HepG2 (cell line): ENCODE results near the gene PTMA. TPM values are rescaled to one million over a fixed set of nuclear protein-coding genes. Genes with fewer than 3 reads are reported as not detected.
A peak's percentile ranks its signal among the peaks of the same experiment; 100 is the strongest.
"Not testable (repeated sequence)": the region's sequence is repeated elsewhere in the genome, so short reads cannot be mapped to it uniquely, and the experiment has no call there.

Experiments
- ATAC-seq: fragments of 200-7000 bp; cut with Tn5 transposase; 3 replicates; pipeline ENCODE4 v1.9.1; 2020; ENCODE audit warnings: mild to moderate bottlenecking, moderate library complexity
- BruUV-seq: library from RNA; stranded (reverse); fragments of 400-500 nt; replicated peaks from 2 replicates; lab custom pipeline; 2021; lab: Mats Ljungman, UMichigan
- CTCF ChIA-PET: fragments of 300-600 bp; formaldehyde crosslinking; extraction: SDS; loops from one replicate; lab custom pipeline; 2021; ENCODE audit warnings: low total read pairs, inconsistent platforms, low intra/inter-chr PET ratio; lab: Yijun Ruan, JAX
- POLR2A ChIA-PET: fragments of 350-600 bp; sonication (Branson Sonifier 250); formaldehyde crosslinking; loops from one replicate; lab custom pipeline; 2020; ENCODE audit warnings: antibody characterized with exemption, inconsistent platforms; lab: Yijun Ruan, JAX
- DNase-seq: peaks from one replicate; pipeline ENCODE4 v3.0.0-alpha.2; 2015; ENCODE audit warnings: low spot score
- FAIRE-seq: peaks from 3 replicates; lab custom pipeline; 2011; peaks lifted over from hg19 to GRCh38; lab: Jason Lieb, UNC
- H2AFZ ChIP-seq: one replicate; pipeline ENCODE4 v1.6.1; 2011; ENCODE audit warnings: low read length, inconsistent platforms
- H3K27ac ChIP-seq: fragments of 300-600 bp; 3 replicates; pipeline ENCODE4 v1.8.0; 2011; ENCODE audit warnings: mixed run types, mild to moderate bottlenecking, mixed read lengths, low read length, inconsistent platforms; ENCODE audit not compliant: insufficient read depth; ENCODE audit errors: extremely low read length
- H3K27me3 ChIP-seq, 2 experiments: fragments of 200-600 bp in 1 of 2; 2 replicates in 1 of 2; 3 replicates in 1 of 2; pipeline versions ENCODE4 v1.6.0 to v1.8.0; 2011; ENCODE audit warnings: low read length in 2 of 2, mild to moderate bottlenecking in 2 of 2, moderate library complexity in 2 of 2, inconsistent platforms in 1 of 2; ENCODE audit not compliant: insufficient read depth in 2 of 2, control insufficient read depth in 1 of 2
- H3K36me3 ChIP-seq, 2 experiments: fragments of 200-600 bp in 1 of 2; replicated peaks in 1 of 2; 2 replicates in 1 of 2; 3 replicates in 1 of 2; pipeline versions ENCODE4 v1.5.1 to v1.8.0; 2011; ENCODE audit warnings: low read length in 2 of 2, inconsistent platforms in 1 of 2; ENCODE audit not compliant: insufficient read depth in 2 of 2, control insufficient read depth in 1 of 2
- H3K4me1 ChIP-seq: 2 replicates; pipeline ENCODE4 v1.5.1; 2012; ENCODE audit warnings: low read length, inconsistent platforms; ENCODE audit not compliant: insufficient read depth
- H3K4me2 ChIP-seq: 2 replicates; pipeline ENCODE4 v1.6.0; 2011; ENCODE audit warnings: low read depth, low read length, inconsistent platforms
- H3K4me3 ChIP-seq, 3 experiments: fragments of 200-600 bp in 1 of 3; sonication (generic), shearing (Covaris generic) in 1 of 3; replicated peaks in 1 of 3; 2 replicates each; pipeline ENCODE4 v1.5.1; 2011 to 2016; ENCODE audit warnings: low read length in 3 of 3, inconsistent platforms in 2 of 3, low read depth in 2 of 3, mild to moderate bottlenecking in 2 of 3, control low read depth in 1 of 3, mixed read lengths in 1 of 3; ENCODE audit not compliant: insufficient read depth in 1 of 3
- H3K79me2 ChIP-seq: one replicate; pipeline ENCODE4 v1.6.1; 2011; ENCODE audit warnings: low read length, inconsistent platforms; ENCODE audit not compliant: insufficient read depth
- H3K9ac ChIP-seq: 2 replicates; pipeline ENCODE4 v1.6.0; 2011; ENCODE audit warnings: mild to moderate bottlenecking, low read depth, low read length, inconsistent platforms; ENCODE audit not compliant: insufficient read depth
- H3K9me3 ChIP-seq: 2 replicates; pipeline ENCODE4 v1.5.1; 2012; ENCODE audit warnings: mild to moderate bottlenecking, low read length
- H4K20me1 ChIP-seq: 2 replicates; pipeline ENCODE4 v1.6.0; 2011; ENCODE audit warnings: inconsistent platforms, mild to moderate bottlenecking, low read length, moderate library complexity; ENCODE audit not compliant: insufficient read depth
- ZNF598 ChIP-seq: sonication (generic); formaldehyde crosslinking; IDR thresholded peaks from 2 replicates; pipeline ENCODE4 v1.5.1; 2020; ENCODE audit warnings: mild to moderate bottlenecking, missing genetic modification reagents, borderline replicate concordance
- WGBS: methylation state at CpG from one replicate; pipeline ENCODE4 v1.1.6; 2017; ENCODE audit warnings: low lambda C conversion rate; 5-methylcytosine and 5-hydroxymethylcytosine counted together
- in situ Hi-C: cut with HindIII; loops from 2 replicates; pipeline ENCODE4 v1.10.0; 2017; ENCODE audit warnings: low pct_unique_long_range_greater_than_20kb; ENCODE audit not compliant: extremely low pct_ligation_motif_present
- intact Hi-C: fragments of 100-400 bp; cut with micrococcal nuclease; formaldehyde crosslinking; loops from one replicate; pipeline ENCODE4 v1.10.0; 2022; ENCODE audit not compliant: unreplicated experiment
- polyA plus RNA-seq, 8 experiments: library from polyadenylated mRNA; depleted of rRNA in 3 of 8; stranded (reverse) in 7 of 8; unstranded in 1 of 8; fragments of >200 nt; fragmentation: Illumina TruSeq in 4 of 8; extraction: Trizol in 4 of 8; gene quantifications; 2 replicates each; pipeline versions ENCODE4 v1.2.1 to v1.2.3, GENCODE V29; 2011 to 2016; ENCODE audit warnings: low read depth in 4 of 8, missing spikeins in 1 of 8, mixed read lengths in 1 of 8; ENCODE audit not compliant: insufficient read depth in 1 of 8
- total RNA-seq, 5 experiments: library from RNA; depleted of rRNA; stranded (reverse); fragments of >200 nt; fragmentation: Illumina TruSeq; extraction: Trizol; gene quantifications; 2 replicates each; pipeline ENCODE4 v1.2.3, GENCODE V29; 2016; ENCODE audit warnings: low read depth in 1 of 5
- TF ChIP-seq, protein P1 (sequence below): sonication (generic); formaldehyde crosslinking; IDR thresholded peaks from 2 replicates; pipeline ENCODE4 v1.5.1; 2020; ENCODE audit warnings: mild to moderate bottlenecking, missing genetic modification reagents, moderate library complexity

Gene PTMA
- total and polyA plus RNA-seq, 2 of the 13 experiments (the other 11 are each of a cell fraction or from before 2014, with no cell fraction given), result 190 to 1,086 TPM

- whole genome bisulfite sequencing, result 33% methylated on average over 6 of the region's 6 CpGs
- H3K9me3 ChIP-seq, H3K36me3 ChIP-seq, H3K27ac ChIP-seq, H3K4me2 ChIP-seq, BruUV-seq, H3K4me3 ChIP-seq, H3K9ac ChIP-seq, POLR2A ChIA-PET, H4K20me1 ChIP-seq, in situ Hi-C loops, CTCF ChIA-PET, DNase-seq, H2AFZ ChIP-seq, intact Hi-C loops, H3K79me2 ChIP-seq, FAIRE-seq: not testable (repeated sequence)
- TF ChIP-seq, protein P1, sequence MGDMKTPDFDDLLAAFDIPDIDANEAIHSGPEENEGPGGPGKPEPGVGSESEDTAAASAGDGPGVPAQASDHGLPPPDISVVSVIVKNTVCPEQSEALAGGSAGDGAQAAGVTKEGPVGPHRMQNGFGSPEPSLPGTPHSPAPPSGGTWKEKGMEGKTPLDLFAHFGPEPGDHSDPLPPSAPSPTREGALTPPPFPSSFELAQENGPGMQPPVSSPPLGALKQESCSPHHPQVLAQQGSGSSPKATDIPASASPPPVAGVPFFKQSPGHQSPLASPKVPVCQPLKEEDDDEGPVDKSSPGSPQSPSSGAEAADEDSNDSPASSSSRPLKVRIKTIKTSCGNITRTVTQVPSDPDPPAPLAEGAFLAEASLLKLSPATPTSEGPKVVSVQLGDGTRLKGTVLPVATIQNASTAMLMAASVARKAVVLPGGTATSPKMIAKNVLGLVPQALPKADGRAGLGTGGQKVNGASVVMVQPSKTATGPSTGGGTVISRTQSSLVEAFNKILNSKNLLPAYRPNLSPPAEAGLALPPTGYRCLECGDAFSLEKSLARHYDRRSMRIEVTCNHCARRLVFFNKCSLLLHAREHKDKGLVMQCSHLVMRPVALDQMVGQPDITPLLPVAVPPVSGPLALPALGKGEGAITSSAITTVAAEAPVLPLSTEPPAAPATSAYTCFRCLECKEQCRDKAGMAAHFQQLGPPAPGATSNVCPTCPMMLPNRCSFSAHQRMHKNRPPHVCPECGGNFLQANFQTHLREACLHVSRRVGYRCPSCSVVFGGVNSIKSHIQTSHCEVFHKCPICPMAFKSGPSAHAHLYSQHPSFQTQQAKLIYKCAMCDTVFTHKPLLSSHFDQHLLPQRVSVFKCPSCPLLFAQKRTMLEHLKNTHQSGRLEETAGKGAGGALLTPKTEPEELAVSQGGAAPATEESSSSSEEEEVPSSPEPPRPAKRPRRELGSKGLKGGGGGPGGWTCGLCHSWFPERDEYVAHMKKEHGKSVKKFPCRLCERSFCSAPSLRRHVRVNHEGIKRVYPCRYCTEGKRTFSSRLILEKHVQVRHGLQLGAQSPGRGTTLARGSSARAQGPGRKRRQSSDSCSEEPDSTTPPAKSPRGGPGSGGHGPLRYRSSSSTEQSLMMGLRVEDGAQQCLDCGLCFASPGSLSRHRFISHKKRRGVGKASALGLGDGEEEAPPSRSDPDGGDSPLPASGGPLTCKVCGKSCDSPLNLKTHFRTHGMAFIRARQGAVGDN (CRISPR knock-in tag), result 0 out of 2 replicates have a peak, but pooled peaks have one; percentile 8
- TF ChIP-seq ZNF598, result 0 out of 2 replicates have a peak, but pooled peaks have one; percentile 24
- ATAC-seq, result peak; percentile 44
- Histone ChIP-seq H3K27me3 (peaks cover 0 to 10% of the 10 kb centered on the region in 2 experiments; a peak in 3 of 5 replicates), H3K4me1 (peaks cover 19% of the 10 kb centered on the region)
These were observed 40.0 kb downstream of the PTMA start for GRCh38 chr2:231748153-231748896.
